Measurements from ENCODE around the gene SLC1A1.

- no peak for TF ChIP-seq REST (IDR thresholded peaks at IDR 0.05; ENCODE audit: insufficient read depth in 1 of 2, low read depth in 2 of 2, low read length in 2 of 2)
- TF ChIP-seq POLR2AphosphoS5 (IDR thresholded peaks at IDR 0.05; ENCODE audit: low read depth, low read length) = no peak
- no peak for TF ChIP-seq SIN3A (IDR thresholded peaks at IDR 0.05; ENCODE audit: borderline replicate concordance, insufficient read depth, low read length)
- no peak for TF ChIP-seq TAF1 (IDR thresholded peaks at IDR 0.05; ENCODE audit: borderline replicate concordance, insufficient read depth, low read length)
Observed at GRCh38 chr9:4603830-4604229, 113.6 kb downstream of the SLC1A1 start.

All from PFSK-1 (cell line).